GM12801 (cell line): ENCODE measurements around the gene SIX3.

Experiments used
- TF ChIP-seq, protein P1 (sequence below): IDR thresholded peaks from one replicate; pipeline ENCODE4 v1.5.1; 2011; ENCODE audit warnings: control low read depth; ENCODE audit not compliant: insufficient read length; ENCODE audit errors: extremely low read depth

Gene SIX3

DNA sequence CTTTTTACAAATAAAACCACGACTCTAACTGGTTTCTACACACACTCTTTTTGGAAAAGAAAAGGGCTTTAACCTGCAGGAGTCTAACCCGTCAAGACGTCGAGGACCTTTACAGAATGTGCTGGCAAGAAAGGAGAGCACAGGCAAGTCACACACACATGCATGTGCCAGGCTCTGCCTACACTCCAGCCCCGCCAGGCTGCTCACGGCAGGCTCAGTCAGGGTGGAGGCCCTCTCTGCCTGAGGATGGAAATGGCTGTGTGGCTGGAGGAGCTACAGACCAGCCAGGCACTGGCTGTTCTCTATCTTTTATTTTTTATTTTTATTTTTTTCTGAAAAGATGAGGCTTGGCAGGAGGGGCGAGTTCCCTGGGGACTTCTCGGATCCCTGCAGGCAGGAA, 10.2 kb downstream of the SIX3 start:
- TF ChIP-seq, protein P1, sequence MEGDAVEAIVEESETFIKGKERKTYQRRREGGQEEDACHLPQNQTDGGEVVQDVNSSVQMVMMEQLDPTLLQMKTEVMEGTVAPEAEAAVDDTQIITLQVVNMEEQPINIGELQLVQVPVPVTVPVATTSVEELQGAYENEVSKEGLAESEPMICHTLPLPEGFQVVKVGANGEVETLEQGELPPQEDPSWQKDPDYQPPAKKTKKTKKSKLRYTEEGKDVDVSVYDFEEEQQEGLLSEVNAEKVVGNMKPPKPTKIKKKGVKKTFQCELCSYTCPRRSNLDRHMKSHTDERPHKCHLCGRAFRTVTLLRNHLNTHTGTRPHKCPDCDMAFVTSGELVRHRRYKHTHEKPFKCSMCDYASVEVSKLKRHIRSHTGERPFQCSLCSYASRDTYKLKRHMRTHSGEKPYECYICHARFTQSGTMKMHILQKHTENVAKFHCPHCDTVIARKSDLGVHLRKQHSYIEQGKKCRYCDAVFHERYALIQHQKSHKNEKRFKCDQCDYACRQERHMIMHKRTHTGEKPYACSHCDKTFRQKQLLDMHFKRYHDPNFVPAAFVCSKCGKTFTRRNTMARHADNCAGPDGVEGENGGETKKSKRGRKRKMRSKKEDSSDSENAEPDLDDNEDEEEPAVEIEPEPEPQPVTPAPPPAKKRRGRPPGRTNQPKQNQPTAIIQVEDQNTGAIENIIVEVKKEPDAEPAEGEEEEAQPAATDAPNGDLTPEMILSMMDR = no peak

DNA sequence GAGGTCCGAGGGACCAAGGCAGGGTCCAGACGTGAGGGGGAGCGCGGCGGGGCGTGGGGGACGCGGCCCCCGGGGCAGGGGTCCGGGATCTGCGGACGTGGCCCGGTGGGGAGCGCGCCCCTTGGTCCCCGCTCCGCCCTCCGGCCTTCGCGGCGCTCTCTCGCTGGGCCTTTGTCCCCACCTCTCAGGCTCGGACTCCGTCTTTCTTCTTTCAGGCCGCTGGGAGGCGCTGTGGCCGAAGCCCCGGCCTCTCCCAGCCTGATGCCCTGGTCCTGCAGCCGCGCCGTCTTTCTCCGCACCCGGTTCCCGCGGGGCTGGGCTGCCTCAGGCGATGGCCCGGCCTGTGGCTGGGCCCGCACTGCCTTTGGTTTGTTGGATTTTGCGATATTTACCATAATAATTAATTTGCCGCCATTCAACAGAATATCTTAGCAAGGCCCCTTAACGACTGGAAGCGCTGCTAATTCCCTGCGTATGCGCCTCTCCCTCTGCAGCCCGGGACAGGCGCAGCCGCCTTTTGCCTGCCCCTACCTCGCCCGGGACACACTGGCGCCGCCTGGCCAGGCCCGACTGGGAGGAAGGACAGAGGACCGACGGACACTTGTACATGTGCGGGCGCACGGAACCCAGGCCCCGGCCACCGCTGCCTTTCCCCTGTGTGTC, 10.8 kb downstream of the SIX3 start:
- TF ChIP-seq, protein P1 = no peak

DNA sequence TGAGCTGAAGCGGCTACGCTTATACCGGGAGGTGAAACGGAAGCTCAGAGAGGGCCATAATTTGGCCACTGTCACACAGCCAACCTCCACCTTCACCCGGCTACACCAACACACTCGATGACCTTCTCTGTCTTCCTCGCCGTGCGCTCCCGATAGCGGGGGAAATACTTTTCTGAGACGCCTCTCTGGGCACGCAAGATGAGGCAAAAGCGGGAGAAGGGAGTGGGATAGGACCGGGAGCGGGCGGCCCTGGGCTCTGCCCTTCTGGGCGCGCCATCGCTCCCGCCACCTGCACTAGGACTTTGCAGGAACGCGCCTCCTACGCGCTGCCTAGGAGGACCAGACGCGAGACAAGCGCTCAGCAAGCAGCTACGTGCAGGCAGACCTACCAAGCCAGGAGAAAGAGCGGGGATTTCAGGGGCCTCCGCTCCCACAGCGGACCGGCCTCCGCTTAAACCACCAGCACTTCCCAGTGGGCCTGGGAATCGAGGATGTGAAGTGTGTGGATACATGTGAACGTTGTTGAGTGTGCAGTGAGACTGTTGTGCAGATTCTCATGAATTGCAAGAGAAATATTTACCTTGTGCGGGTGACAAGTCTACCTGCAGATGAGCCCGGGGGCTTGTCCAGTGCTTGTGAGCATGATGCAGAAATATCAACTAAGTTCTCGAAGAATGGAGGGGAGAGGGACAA, 11.4 kb downstream of the SIX3 start:
- TF ChIP-seq, protein P1 = no peak

DNA sequence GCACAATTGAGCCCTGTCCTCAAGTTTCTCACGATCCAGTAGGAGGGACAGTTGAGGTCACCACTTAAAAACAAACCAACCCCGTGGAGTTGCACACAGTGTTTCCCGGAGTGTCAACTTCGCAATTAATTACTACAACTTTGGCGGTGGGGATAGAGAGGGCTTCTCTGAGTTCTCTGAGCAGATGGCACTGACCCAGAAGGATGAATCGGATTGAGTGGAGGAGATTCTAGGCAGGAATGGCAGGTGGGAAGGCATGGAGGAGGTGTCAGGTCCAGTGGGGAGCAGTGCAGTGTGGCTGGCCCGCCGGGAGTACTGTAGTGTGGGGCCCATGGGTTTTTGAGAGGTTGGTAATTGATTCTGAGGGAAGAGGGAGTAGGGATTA, 12.0 kb downstream of the SIX3 start:
- TF ChIP-seq, protein P1 = no peak

DNA sequence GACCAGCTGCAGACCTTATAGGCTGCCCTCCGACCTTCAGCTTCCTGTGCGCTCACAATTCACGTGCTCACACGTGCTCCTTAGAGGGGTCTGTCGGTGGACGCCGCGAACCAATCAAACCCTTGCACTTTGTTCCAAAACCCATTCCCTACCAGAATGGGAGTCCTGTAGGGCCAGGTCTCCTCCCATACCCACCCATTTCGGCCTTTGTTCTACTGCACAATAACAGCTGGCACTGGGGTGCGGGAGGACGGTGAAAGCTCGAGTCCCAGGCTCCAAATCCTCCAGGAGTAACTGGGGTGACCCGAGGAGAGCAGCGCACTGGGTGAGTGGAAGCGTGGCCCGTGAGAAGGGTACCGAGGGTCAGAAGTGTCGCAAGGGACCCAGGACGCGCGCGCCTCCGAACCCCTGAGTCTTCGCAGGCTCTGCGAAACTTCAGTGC, 13.0 kb downstream of the SIX3 start:
- TF ChIP-seq, protein P1 = no peak

DNA sequence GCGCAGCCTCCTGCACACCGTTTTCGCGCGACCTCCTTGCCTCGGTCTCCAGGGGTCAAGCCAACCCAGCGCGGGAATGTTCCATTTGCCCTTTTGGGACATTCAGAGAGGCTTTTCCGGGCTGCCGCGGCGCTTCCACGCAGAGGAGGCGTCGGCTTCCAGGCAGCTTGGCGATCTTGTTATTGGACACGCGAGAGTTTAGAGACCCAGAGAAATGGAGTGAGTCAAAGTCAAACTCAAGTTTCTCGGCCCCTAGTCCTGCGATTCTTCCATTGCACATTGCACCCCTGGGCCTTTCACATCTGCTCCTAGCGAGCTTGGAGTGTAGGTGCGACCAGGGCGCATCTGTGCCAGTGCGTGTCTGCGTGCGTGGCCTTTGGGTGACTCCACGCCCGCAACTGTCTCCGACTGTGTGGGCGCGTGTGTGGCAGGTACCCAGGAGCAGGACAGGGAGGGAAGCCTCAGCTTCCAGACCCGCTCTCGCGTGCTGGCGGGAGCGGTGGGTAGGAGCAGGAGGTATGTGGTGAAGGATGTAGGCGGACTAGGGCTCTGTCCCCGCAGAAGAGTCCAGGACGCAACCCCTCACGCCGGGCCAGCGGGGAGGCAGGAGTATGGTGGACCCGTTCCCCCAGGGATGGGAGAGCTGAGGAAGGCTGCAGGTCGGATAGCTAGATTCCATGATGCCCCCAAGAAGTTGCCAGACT, 13.5 kb downstream of the SIX3 start:
- TF ChIP-seq, protein P1 = no peak

DNA sequence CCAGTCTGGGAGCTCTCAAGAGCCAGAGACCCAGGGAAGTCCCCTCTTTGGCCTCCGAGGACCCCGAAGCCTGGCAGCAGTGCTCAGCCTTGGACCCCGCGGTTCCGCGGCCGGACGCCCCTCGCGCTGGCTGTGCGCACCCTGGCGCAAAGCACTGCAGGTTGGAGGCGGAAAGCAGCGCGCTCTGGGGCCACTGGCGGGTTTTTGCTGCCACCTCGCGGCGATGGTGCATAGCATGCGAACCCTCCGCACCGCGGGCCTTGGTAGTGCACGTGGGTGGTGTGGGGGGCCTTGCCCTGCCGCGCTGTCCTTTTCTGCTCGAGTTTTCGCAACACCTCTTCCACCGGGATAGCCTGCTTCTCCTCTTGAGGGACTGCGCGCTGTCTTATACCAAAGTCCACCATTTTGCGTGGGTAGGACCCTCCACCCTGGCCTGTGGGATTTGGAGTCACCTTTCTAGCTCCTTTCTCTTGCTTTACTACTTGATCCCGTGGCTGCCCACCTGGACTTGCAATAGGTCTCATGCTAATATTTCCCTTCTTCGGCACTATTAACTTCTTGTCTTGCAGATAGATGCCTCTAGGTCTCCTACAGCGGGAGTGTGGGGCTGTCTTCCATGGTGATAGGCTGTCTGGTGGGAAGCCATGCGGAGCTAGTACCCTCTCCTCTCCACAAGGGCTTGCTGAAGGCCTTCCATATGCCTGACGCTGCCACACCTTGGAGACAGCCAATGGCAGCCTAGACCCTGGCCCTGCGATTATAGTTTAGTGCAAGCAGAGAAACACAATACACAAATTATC, 14.3 kb downstream of the SIX3 start:
- TF ChIP-seq, protein P1 = peak; percentile 38
